ENCODE results near the gene MOGAT1. TPM values are rescaled to one million over a fixed set of nuclear protein-coding genes. Genes with fewer than 3 reads are reported as not detected.
"Not testable (repeated sequence)": the region's sequence is repeated elsewhere in the genome, so short reads cannot be mapped to it uniquely, and the experiment has no call there.

Gene MOGAT1
- total RNA-seq, 1 donor from 2014 or later, result not detected

- no peak overlapping the region for H3K27ac Mint-ChIP-seq
- intact Hi-C loops (cut with micrococcal nuclease), result loop anchor here (5.0 kb wide), 1 partner anchor 41 kb away; no protein-coding TSS in a partner anchor
- H3K4me1 Mint-ChIP-seq (ENCODE audit: low read depth), result peaks cover 27% of the 10 kb centered on the region
Measured at GRCh38 chr2:222706616-222707015, 35.2 kb downstream of the MOGAT1 start.

GRCh38 chr2:222707102-222707688, 35.7 kb downstream of the MOGAT1 start:
- DNase-seq (ENCODE audit: low spot score), result no peak
- H3K27me3 Mint-ChIP-seq (ENCODE audit: low read depth), result peaks cover 34% of the 10 kb centered on the region
- H3K9me3 Mint-ChIP-seq, result no peaks in the 10 kb centered on the region
- H3K4me3 Mint-ChIP-seq (ENCODE audit: low read depth), result no peak overlapping the region
- intact Hi-C loops (cut with micrococcal nuclease), result loop anchor here (5.0 kb wide), 1 partner anchor 40 kb away; no protein-coding TSS in a partner anchor
- no peak overlapping the region for H3K27ac Mint-ChIP-seq
- H3K36me3 Mint-ChIP-seq (ENCODE audit: low read depth), result no peaks in the 10 kb centered on the region
- peaks cover 21% of the 10 kb centered on the region for H3K4me1 Mint-ChIP-seq (ENCODE audit: low read depth)

More at GRCh38 chr2:222706616-222707015, 35.2 kb downstream of the MOGAT1 start:
- H3K27me3 Mint-ChIP-seq (ENCODE audit: low read depth), result peaks cover 37% of the 10 kb centered on the region
- no peak overlapping the region for H3K4me3 Mint-ChIP-seq (ENCODE audit: low read depth)
- H3K9me3 Mint-ChIP-seq, result no peaks in the 10 kb centered on the region
- DNase-seq (ENCODE audit: low spot score), result no peak
- no peaks in the 10 kb centered on the region for H3K36me3 Mint-ChIP-seq (ENCODE audit: low read depth)

GRCh38 chr2:222707689-222708273, 36.3 kb downstream of the MOGAT1 start:
- intact Hi-C loops (cut with micrococcal nuclease), result loop anchor here (1.0 to 5.0 kb wide), 5 partner anchors 40 to 232 kb away; partner anchors contain the start of gene ACSL3

GRCh38 chr2:222708274-222708710, 36.8 kb downstream of the MOGAT1 start:
- intact Hi-C loops (cut with micrococcal nuclease), result loop anchor here (1.0 to 5.0 kb wide), 5 partner anchors 39 to 231 kb away; partner anchors contain the start of gene ACSL3
- no peaks in the 10 kb centered on the region for H3K9me3 Mint-ChIP-seq
- DNase-seq (ENCODE audit: low spot score), result peak; percentile 53
- H3K27ac Mint-ChIP-seq, result no peak overlapping the region
- H3K4me3 Mint-ChIP-seq (ENCODE audit: low read depth), result no peak overlapping the region
- H3K36me3 Mint-ChIP-seq (ENCODE audit: low read depth), result no peaks in the 10 kb centered on the region
- H3K27me3 Mint-ChIP-seq (ENCODE audit: low read depth), result peaks cover 31% of the 10 kb centered on the region
- peaks cover 17% of the 10 kb centered on the region for H3K4me1 Mint-ChIP-seq (ENCODE audit: low read depth)

More at GRCh38 chr2:222707689-222708273, 36.3 kb downstream of the MOGAT1 start:
- H3K4me3 Mint-ChIP-seq (ENCODE audit: low read depth), result no peak overlapping the region
- H3K4me1 Mint-ChIP-seq (ENCODE audit: low read depth), result peaks cover 19% of the 10 kb centered on the region
- H3K27me3 Mint-ChIP-seq (ENCODE audit: low read depth), result peaks cover 34% of the 10 kb centered on the region
- H3K9me3 Mint-ChIP-seq, result no peaks in the 10 kb centered on the region
- H3K36me3 Mint-ChIP-seq (ENCODE audit: low read depth), result no peaks in the 10 kb centered on the region
- DNase-seq (ENCODE audit: low spot score), result no peak
- H3K27ac Mint-ChIP-seq, result no peak overlapping the region

- peaks cover 17% of the 10 kb centered on the region for H3K4me1 Mint-ChIP-seq (ENCODE audit: low read depth)
- peaks cover 38% of the 10 kb centered on the region for H3K27me3 Mint-ChIP-seq (ENCODE audit: low read depth)
- no peaks in the 10 kb centered on the region for H3K36me3 Mint-ChIP-seq (ENCODE audit: low read depth)
- DNase-seq (ENCODE audit: low spot score), result no peak
- no peak overlapping the region for H3K27ac Mint-ChIP-seq
- H3K9me3 Mint-ChIP-seq, result no peaks in the 10 kb centered on the region
- intact Hi-C loops (cut with micrococcal nuclease), result loop anchor here (5.0 kb wide), 1 partner anchor 38 kb away; no protein-coding TSS in a partner anchor
- no peak overlapping the region for H3K4me3 Mint-ChIP-seq (ENCODE audit: low read depth)
Measured at GRCh38 chr2:222709191-222709891, 37.9 kb downstream of the MOGAT1 start.

- Mint-ChIP-seq H3K4me1 (ENCODE audit: low read depth) (peaks cover 20% of the 10 kb centered on the region), H3K36me3 (ENCODE audit: low read depth) (no peaks in the 10 kb centered on the region), H3K9me3 (no peaks in the 10 kb centered on the region), H3K4me3 (ENCODE audit: low read depth) (no peak overlapping the region), H3K27me3 (ENCODE audit: low read depth) (peaks cover 41% of the 10 kb centered on the region), H3K27ac (no peak overlapping the region)
- intact Hi-C loops (cut with micrococcal nuclease), result no loop called here
- DNase-seq (ENCODE audit: low spot score), result no peak
Measured at GRCh38 chr2:222710736-222711135, 39.3 kb downstream of the MOGAT1 start.

GRCh38 chr2:222711315-222711940, 40.0 kb downstream of the MOGAT1 start:
- intact Hi-C loops (cut with micrococcal nuclease), result no loop called here
- peaks cover 22% of the 10 kb centered on the region for H3K4me1 Mint-ChIP-seq (ENCODE audit: low read depth)
- H3K9me3 Mint-ChIP-seq, result no peaks in the 10 kb centered on the region
- DNase-seq (ENCODE audit: low spot score), result no peak
- no peaks in the 10 kb centered on the region for H3K36me3 Mint-ChIP-seq (ENCODE audit: low read depth)
- peaks cover 41% of the 10 kb centered on the region for H3K27me3 Mint-ChIP-seq (ENCODE audit: low read depth)
- H3K27ac Mint-ChIP-seq, result no peak overlapping the region
- H3K4me3 Mint-ChIP-seq (ENCODE audit: low read depth), result no peak overlapping the region

- H3K36me3 Mint-ChIP-seq (ENCODE audit: low read depth), result no peaks in the 10 kb centered on the region
- DNase-seq (ENCODE audit: low spot score), result no peak
- peaks cover 35% of the 10 kb centered on the region for H3K27me3 Mint-ChIP-seq (ENCODE audit: low read depth)
- no peaks in the 10 kb centered on the region for H3K9me3 Mint-ChIP-seq
- intact Hi-C loops (cut with micrococcal nuclease), result no loop called here
- peaks cover 13% of the 10 kb centered on the region for H3K4me1 Mint-ChIP-seq (ENCODE audit: low read depth)
- H3K27ac Mint-ChIP-seq, result no peak overlapping the region
- no peak overlapping the region for H3K4me3 Mint-ChIP-seq (ENCODE audit: low read depth)
Measured at GRCh38 chr2:222713002-222713401, 41.5 kb downstream of the MOGAT1 start.

GRCh38 chr2:222714361-222715241, 43.1 kb downstream of the MOGAT1 start:
- intact Hi-C loops (cut with micrococcal nuclease), result no loop called here
- Mint-ChIP-seq H3K27me3 (ENCODE audit: low read depth) (peaks cover 36% of the 10 kb centered on the region), H3K4me1 (ENCODE audit: low read depth) (peaks cover 5% of the 10 kb centered on the region)

GRCh38 chr2:222715742-222716141, 44.3 kb downstream of the MOGAT1 start:
- H3K36me3 Mint-ChIP-seq (ENCODE audit: low read depth), result no peaks in the 10 kb centered on the region
- intact Hi-C loops (cut with micrococcal nuclease), result no loop called here
- H3K4me1 Mint-ChIP-seq (ENCODE audit: low read depth), result peaks cover 4% of the 10 kb centered on the region
- no peak for DNase-seq (ENCODE audit: low spot score)
- no peaks in the 10 kb centered on the region for H3K9me3 Mint-ChIP-seq
- no peak overlapping the region for H3K4me3 Mint-ChIP-seq (ENCODE audit: low read depth)
- peaks cover 32% of the 10 kb centered on the region for H3K27me3 Mint-ChIP-seq (ENCODE audit: low read depth)
- no peak overlapping the region for H3K27ac Mint-ChIP-seq

More at GRCh38 chr2:222714361-222715241, 43.1 kb downstream of the MOGAT1 start:
- DNase-seq (ENCODE audit: low spot score), result no peak
- Mint-ChIP-seq H3K9me3 (no peaks in the 10 kb centered on the region), H3K4me3 (ENCODE audit: low read depth) (no peak overlapping the region), H3K27ac (no peak overlapping the region), H3K36me3 (ENCODE audit: low read depth) (no peaks in the 10 kb centered on the region)

- H3K36me3 Mint-ChIP-seq (ENCODE audit: low read depth); H3K4me3 Mint-ChIP-seq (ENCODE audit: low read depth); H3K27ac Mint-ChIP-seq; H3K4me1 Mint-ChIP-seq (ENCODE audit: low read depth); intact Hi-C loops (cut with micrococcal nuclease); DNase-seq (ENCODE audit: low spot score); H3K9me3 Mint-ChIP-seq: not testable (repeated sequence)
- H3K27me3 Mint-ChIP-seq (ENCODE audit: low read depth), result peaks cover 14% of the 10 kb centered on the region
Measured at GRCh38 chr2:222719787-222720186, 48.3 kb downstream of the MOGAT1 start.

GRCh38 chr2:222721597-222721996, 50.1 kb downstream of the MOGAT1 start:
- DNase-seq (ENCODE audit: low spot score); intact Hi-C loops (cut with micrococcal nuclease); H3K9me3 Mint-ChIP-seq; H3K27me3 Mint-ChIP-seq (ENCODE audit: low read depth); H3K4me1 Mint-ChIP-seq (ENCODE audit: low read depth); H3K4me3 Mint-ChIP-seq (ENCODE audit: low read depth); H3K27ac Mint-ChIP-seq; H3K36me3 Mint-ChIP-seq (ENCODE audit: low read depth): not testable (repeated sequence)

All from activated T-helper 2 cell treated with anti-CD3 and anti-CD28 coated beads, Interferon-gamma antibody, Interleukin-2, Interleukin-4, amounts not matched to agents 10 μg/mL and 5 μg/mL and 100 μg/mL, durations not matched to agents 14 hours and 24 hours and 36 hours (primary cell).